ENCODE data around the gene HS3ST2.
"Not testable (repeated sequence)": the region's sequence is repeated elsewhere in the genome, so short reads cannot be mapped to it uniquely, and the experiment has no call there.

DNA sequence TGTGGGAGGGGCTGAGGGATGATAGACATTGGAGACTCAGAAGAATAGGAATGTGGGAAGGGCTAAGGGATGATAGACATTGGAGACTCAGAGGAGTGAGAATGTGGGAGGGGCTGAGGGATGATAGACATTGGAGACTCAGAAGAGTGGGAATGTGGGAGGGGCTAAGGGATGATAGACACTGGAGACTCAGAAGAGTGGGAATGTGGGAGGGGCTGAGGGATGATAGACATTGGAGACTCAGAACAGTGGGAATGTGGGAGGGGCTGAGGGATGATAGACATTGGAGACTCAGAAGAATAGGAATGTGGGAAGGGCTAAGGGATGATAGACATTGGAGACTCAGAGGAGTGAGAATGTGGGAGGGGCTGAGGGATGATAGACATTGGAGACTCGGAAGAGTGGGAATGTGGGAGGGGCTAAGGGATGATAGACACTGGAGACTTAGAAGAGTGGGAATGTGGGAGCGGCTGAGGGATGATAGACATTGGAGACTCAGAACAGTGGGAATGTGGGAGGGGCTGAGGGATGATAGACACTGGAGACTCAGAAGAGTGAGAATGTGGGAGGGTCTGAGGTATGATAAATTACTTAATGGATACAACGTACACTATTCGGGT is 125.9 kb downstream of the HS3ST2 start:
- TF ChIP-seq, protein P1, sequence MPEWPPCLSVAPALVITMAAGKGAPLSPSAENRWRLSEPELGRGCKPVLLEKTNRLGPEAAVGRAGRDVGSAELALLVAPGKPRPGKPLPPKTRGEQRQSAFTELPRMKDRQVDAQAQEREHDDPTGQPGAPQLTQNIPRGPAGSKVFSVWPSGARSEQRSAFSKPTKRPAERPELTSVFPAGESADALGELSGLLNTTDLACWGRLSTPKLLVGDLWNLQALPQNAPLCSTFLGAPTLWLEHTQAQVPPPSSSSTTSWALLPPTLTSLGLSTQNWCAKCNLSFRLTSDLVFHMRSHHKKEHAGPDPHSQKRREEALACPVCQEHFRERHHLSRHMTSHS (tag by site-specific recombination; IDR thresholded peaks at IDR 0.05): not testable (repeated sequence)
- TF ChIP-seq, protein P2, sequence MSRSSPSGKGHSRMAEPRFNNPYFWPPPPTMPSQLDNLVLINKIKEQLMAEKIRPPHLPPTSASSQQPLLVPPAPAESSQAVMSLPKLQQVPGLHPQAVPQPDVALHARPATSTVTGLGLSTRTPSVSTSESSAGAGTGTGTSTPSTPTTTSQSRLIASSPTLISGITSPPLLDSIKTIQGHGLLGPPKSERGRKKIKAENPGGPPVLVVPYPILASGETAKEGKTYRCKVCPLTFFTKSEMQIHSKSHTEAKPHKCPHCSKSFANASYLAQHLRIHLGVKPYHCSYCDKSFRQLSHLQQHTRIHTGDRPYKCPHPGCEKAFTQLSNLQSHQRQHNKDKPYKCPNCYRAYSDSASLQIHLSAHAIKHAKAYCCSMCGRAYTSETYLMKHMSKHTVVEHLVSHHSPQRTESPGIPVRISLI (tag by site-specific recombination; IDR thresholded peaks at IDR 0.05): not testable (repeated sequence)
- TF ChIP-seq, protein P3, sequence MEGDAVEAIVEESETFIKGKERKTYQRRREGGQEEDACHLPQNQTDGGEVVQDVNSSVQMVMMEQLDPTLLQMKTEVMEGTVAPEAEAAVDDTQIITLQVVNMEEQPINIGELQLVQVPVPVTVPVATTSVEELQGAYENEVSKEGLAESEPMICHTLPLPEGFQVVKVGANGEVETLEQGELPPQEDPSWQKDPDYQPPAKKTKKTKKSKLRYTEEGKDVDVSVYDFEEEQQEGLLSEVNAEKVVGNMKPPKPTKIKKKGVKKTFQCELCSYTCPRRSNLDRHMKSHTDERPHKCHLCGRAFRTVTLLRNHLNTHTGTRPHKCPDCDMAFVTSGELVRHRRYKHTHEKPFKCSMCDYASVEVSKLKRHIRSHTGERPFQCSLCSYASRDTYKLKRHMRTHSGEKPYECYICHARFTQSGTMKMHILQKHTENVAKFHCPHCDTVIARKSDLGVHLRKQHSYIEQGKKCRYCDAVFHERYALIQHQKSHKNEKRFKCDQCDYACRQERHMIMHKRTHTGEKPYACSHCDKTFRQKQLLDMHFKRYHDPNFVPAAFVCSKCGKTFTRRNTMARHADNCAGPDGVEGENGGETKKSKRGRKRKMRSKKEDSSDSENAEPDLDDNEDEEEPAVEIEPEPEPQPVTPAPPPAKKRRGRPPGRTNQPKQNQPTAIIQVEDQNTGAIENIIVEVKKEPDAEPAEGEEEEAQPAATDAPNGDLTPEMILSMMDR (tag by site-specific recombination; IDR thresholded peaks at IDR 0.05): not testable (repeated sequence)
- not testable (repeated sequence) for TF ChIP-seq SETDB1 (IDR thresholded peaks at IDR 0.05; ENCODE audit: insufficient read length, low read length); ZNF169 (tag by site-specific recombination; IDR thresholded peaks at IDR 0.05); BCL11A (tag by site-specific recombination; IDR thresholded peaks at IDR 0.05; ENCODE audit: low read depth); TRIM28 (IDR thresholded peaks at IDR 0.05; ENCODE audit: borderline replicate concordance, low read length); ZNF324 (tag by site-specific recombination; IDR thresholded peaks at IDR 0.05); ZNF350 (tag by site-specific recombination; IDR thresholded peaks at IDR 0.05)
- TF ChIP-seq, protein P4, sequence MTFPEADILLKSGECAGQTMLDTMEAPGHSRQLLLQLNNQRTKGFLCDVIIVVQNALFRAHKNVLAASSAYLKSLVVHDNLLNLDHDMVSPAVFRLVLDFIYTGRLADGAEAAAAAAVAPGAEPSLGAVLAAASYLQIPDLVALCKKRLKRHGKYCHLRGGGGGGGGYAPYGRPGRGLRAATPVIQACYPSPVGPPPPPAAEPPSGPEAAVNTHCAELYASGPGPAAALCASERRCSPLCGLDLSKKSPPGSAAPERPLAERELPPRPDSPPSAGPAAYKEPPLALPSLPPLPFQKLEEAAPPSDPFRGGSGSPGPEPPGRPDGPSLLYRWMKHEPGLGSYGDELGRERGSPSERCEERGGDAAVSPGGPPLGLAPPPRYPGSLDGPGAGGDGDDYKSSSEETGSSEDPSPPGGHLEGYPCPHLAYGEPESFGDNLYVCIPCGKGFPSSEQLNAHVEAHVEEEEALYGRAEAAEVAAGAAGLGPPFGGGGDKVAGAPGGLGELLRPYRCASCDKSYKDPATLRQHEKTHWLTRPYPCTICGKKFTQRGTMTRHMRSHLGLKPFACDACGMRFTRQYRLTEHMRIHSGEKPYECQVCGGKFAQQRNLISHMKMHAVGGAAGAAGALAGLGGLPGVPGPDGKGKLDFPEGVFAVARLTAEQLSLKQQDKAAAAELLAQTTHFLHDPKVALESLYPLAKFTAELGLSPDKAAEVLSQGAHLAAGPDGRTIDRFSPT (tag by site-specific recombination; IDR thresholded peaks at IDR 0.05): not testable (repeated sequence)
- TF ChIP-seq, protein P5, sequence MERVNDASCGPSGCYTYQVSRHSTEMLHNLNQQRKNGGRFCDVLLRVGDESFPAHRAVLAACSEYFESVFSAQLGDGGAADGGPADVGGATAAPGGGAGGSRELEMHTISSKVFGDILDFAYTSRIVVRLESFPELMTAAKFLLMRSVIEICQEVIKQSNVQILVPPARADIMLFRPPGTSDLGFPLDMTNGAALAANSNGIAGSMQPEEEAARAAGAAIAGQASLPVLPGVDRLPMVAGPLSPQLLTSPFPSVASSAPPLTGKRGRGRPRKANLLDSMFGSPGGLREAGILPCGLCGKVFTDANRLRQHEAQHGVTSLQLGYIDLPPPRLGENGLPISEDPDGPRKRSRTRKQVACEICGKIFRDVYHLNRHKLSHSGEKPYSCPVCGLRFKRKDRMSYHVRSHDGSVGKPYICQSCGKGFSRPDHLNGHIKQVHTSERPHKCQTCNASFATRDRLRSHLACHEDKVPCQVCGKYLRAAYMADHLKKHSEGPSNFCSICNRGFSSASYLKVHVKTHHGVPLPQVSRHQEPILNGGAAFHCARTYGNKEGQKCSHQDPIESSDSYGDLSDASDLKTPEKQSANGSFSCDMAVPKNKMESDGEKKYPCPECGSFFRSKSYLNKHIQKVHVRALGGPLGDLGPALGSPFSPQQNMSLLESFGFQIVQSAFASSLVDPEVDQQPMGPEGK (tag by site-specific recombination; IDR thresholded peaks at IDR 0.05): not testable (repeated sequence)
